IPS-15b (cell line): ENCODE measurements around the gene OTUD5.

Experiments used
- H3K27me3 ChIP-seq: one replicate; pipeline ENCODE4 v1.6.1; 2013; ENCODE audit warnings: low read length; ENCODE audit not compliant: control insufficient read depth, insufficient read depth
- H3K36me3 ChIP-seq: one replicate; pipeline ENCODE4 v1.6.1; 2013; ENCODE audit warnings: low read length; ENCODE audit not compliant: control insufficient read depth, insufficient read depth
- H3K4me1 ChIP-seq: one replicate; pipeline ENCODE4 v1.6.1; 2013; ENCODE audit warnings: mild to moderate bottlenecking, low read length; ENCODE audit not compliant: control insufficient read depth, insufficient read depth
- H3K4me3 ChIP-seq: one replicate; pipeline ENCODE4 v1.5.1; 2013; ENCODE audit warnings: low read depth, low read length
- H3K9ac ChIP-seq: one replicate; pipeline ENCODE4 v1.6.1; 2013; ENCODE audit warnings: low read depth, mild to moderate bottlenecking, low read length
- H3K9me3 ChIP-seq: one replicate; pipeline ENCODE4 v1.6.1; 2013; ENCODE audit warnings: mild to moderate bottlenecking, low read length; ENCODE audit not compliant: control insufficient read depth, insufficient read depth

The OTUD5 gene

GRCh38 chrX:48971249-48972219 is 14.1 kb upstream of the OTUD5 start, which contains the start of gene KCND1:
TSS of gene KCND1 (minus strand) at chrX:48971844. CDS start at chrX:48970271, 1,573 bp downstream.
- peak within 1 kb of the TSS; percentile 76 for H3K4me3 ChIP-seq
- no peaks in the 10 kb centered on the region for H3K9me3 ChIP-seq
- H3K9ac ChIP-seq, result peak within 1 kb of the TSS; percentile 54
- H3K4me1 ChIP-seq, result no peaks in the 10 kb centered on the region
- H3K36me3 ChIP-seq, result peaks cover 26% of the 10 kb centered on the region
- H3K27me3 ChIP-seq, result no peaks in the 10 kb centered on the region

GRCh38 chrX:48969471-48969870 is 12.1 kb upstream of the OTUD5 start:
- H3K9me3 ChIP-seq, result no peaks in the 10 kb centered on the region
- H3K36me3 ChIP-seq, result peaks cover 18% of the 10 kb centered on the region
- no peaks in the 10 kb centered on the region for H3K4me1 ChIP-seq
- H3K27me3 ChIP-seq, result no peaks in the 10 kb centered on the region
- no peak overlapping the region for H3K9ac ChIP-seq
- H3K4me3 ChIP-seq, result no peak overlapping the region

- Histone ChIP-seq H3K27me3 (no peaks in the 10 kb centered on the region), H3K36me3 (peaks cover 14% of the 10 kb centered on the region), H3K9me3 (no peaks in the 10 kb centered on the region), H3K4me3 (no peak overlapping the region), H3K4me1 (no peaks in the 10 kb centered on the region), H3K9ac (no peak overlapping the region)
These were observed 11.0 kb upstream of the OTUD5 start for GRCh38 chrX:48968377-48968776.

- Histone ChIP-seq H3K9ac (no peak overlapping the region), H3K9me3 (no peaks in the 10 kb centered on the region), H3K27me3 (no peaks in the 10 kb centered on the region), H3K4me3 (no peak overlapping the region), H3K36me3 (peaks cover 14% of the 10 kb centered on the region), H3K4me1 (no peaks in the 10 kb centered on the region)
These were observed 9.6 kb upstream of the OTUD5 start for GRCh38 chrX:48966796-48967579.

- Histone ChIP-seq H3K9me3 (no peaks in the 10 kb centered on the region), H3K4me3 (no peak overlapping the region), H3K4me1 (no peaks in the 10 kb centered on the region), H3K9ac (no peak overlapping the region), H3K27me3 (no peaks in the 10 kb centered on the region), H3K36me3 (peaks cover 17% of the 10 kb centered on the region)
These were observed 8.6 kb upstream of the OTUD5 start for GRCh38 chrX:48965959-48966358.

- peaks cover 11% of the 10 kb centered on the region for H3K36me3 ChIP-seq
- H3K9ac ChIP-seq, result no peak overlapping the region
- H3K4me3 ChIP-seq, result no peak overlapping the region
- no peaks in the 10 kb centered on the region for H3K27me3 ChIP-seq
- peaks cover 4% of the 10 kb centered on the region for H3K4me1 ChIP-seq
- no peaks in the 10 kb centered on the region for H3K9me3 ChIP-seq
These were observed 4.2 kb upstream of the OTUD5 start for GRCh38 chrX:48961585-48962091.

GRCh38 chrX:48960291-48960690 is 2.9 kb upstream of the OTUD5 start:
- no peaks in the 10 kb centered on the region for H3K27me3 ChIP-seq
- no peak overlapping the region for H3K4me3 ChIP-seq
- H3K36me3 ChIP-seq, result peaks cover 5% of the 10 kb centered on the region
- peaks cover 7% of the 10 kb centered on the region for H3K4me1 ChIP-seq
- no peak overlapping the region for H3K9ac ChIP-seq
- H3K9me3 ChIP-seq, result no peaks in the 10 kb centered on the region

GRCh38 chrX:48958635-48959094 is 1.3 kb upstream of the OTUD5 start:
- no peaks in the 10 kb centered on the region for H3K9me3 ChIP-seq
- no peaks in the 10 kb centered on the region for H3K27me3 ChIP-seq
- H3K4me3 ChIP-seq, result peak overlapping the region; percentile 96
- peak overlapping the region; percentile 37 for H3K9ac ChIP-seq
- H3K36me3 ChIP-seq, result peaks cover 13% of the 10 kb centered on the region
- H3K4me1 ChIP-seq, result peaks cover 7% of the 10 kb centered on the region

GRCh38 chrX:48957827-48958634 is 624 bp upstream of the OTUD5 start:
- H3K9ac ChIP-seq, result peak overlapping the region; percentile 82
- peak overlapping the region; percentile 96 for H3K4me3 ChIP-seq
- H3K9me3 ChIP-seq, result no peaks in the 10 kb centered on the region
- peaks cover 13% of the 10 kb centered on the region for H3K36me3 ChIP-seq
- no peaks in the 10 kb centered on the region for H3K27me3 ChIP-seq
- H3K4me1 ChIP-seq, result peaks cover 7% of the 10 kb centered on the region

GRCh38 chrX:48956728-48957414 is 536 bp downstream of the OTUD5 start:
- peak overlapping the region; percentile 48 for H3K4me3 ChIP-seq
- no peaks in the 10 kb centered on the region for H3K9me3 ChIP-seq
- H3K27me3 ChIP-seq, result no peaks in the 10 kb centered on the region
- peaks cover 7% of the 10 kb centered on the region for H3K4me1 ChIP-seq
- peaks cover 11% of the 10 kb centered on the region for H3K36me3 ChIP-seq
- H3K9ac ChIP-seq, result peak overlapping the region; percentile 70
